Body of pancreas (tissue), 4 donors: ENCODE measurements around the gene PSMB7.

Experiments
- CTCF ChIP-seq, 7 experiments: fragments of 450-650 bp in 4 of 7; fragments of 200-600 bp in 3 of 7; sonication (generic) in 3 of 7; IDR thresholded peaks; one replicate each; pipeline ENCODE4 v1.5.1; 2016 to 2019; ENCODE audit warnings: antibody characterized with exemption in 7 of 7
- POLR2A ChIP-seq, 3 donors: fragments of 450-650 bp; IDR thresholded peaks; one replicate each; pipeline ENCODE4 v1.6.1; 2016; ENCODE audit warnings: antibody characterized with exemption in 3 of 3, mild to moderate bottlenecking in 2 of 3

GRCh38 chr9:124381170-124381945, 33.9 kb downstream of the PSMB7 start:
- TF ChIP-seq CTCF (IDR thresholded peaks at IDR 0.05) (no peak), POLR2A (IDR thresholded peaks at IDR 0.05) (no peak)
